ENCODE data around the gene SYAP1. TPM values are rescaled to one million over a fixed set of nuclear protein-coding genes. Genes with fewer than 3 reads are reported as not detected.

SYAP1 gene
- total and polyA plus RNA-seq, 9 of the 15 experiments (the other 6 are each of a cell fraction or from before 2014, with no cell fraction given) = 5.7 to 35.3 (median 27.6) TPM

- TF ChIP-seq NR2C1 (IDR thresholded peaks at IDR 0.05) (no peak), NR2C1 (tag; IDR thresholded peaks at IDR 0.05) (no peak), MEIS2 (IDR thresholded peaks at IDR 0.05; ENCODE audit: partially characterized antibody) (no peak), NUFIP1 (IDR thresholded peaks at IDR 0.05; ENCODE audit: partially characterized antibody) (no peak), TFAM (CRISPR knock-in tag; conservative IDR thresholded peaks at IDR 0.05) (no peak), POLR2H (tag; IDR thresholded peaks at IDR 0.05; ENCODE audit: low read depth) (peak; percentile 56), FOXK2 (conservative IDR thresholded peaks at IDR 0.05 in 1 of 2, IDR thresholded peaks at IDR 0.05 in 1 of 2; ENCODE audit: low read depth in 2 of 2) (no peak), NRF1 (conservative IDR thresholded peaks at IDR 0.05 in 1 of 2, IDR thresholded peaks at IDR 0.05 in 1 of 2) (peak; percentile 51 to 61), MTA2 (IDR thresholded peaks at IDR 0.05; ENCODE audit: low read depth) (no peak), HNRNPH1 (optimal IDR thresholded peaks at IDR 0.05; ENCODE audit: low read depth, low read length) (no peak), GTF2F1 (IDR thresholded peaks at IDR 0.05; ENCODE audit: low read depth, low read length) (no peak), ZNF785 (CRISPR knock-in tag; IDR thresholded peaks at IDR 0.05) (no peak), ZBTB11 (CRISPR knock-in tag; IDR thresholded peaks at IDR 0.05) (peak in 1 of 3 experiments; percentile 41; a peak in 1 of 6 replicates), BRF1 (IDR thresholded peaks at IDR 0.05; ENCODE audit: borderline replicate concordance, extremely low read depth, insufficient read length) (no peak), KAT8 (IDR thresholded peaks at IDR 0.05; ENCODE audit: low read depth) (no peak), MAX (CRISPR knock-in tag; IDR thresholded peaks at IDR 0.05) (no peak), ZNF165 (CRISPR knock-in tag; IDR thresholded peaks at IDR 0.05; ENCODE audit: borderline replicate concordance) (no peak), ZNF282 (CRISPR knock-in tag; IDR thresholded peaks at IDR 0.05) (no peak), ZBTB17 (CRISPR knock-in tag; IDR thresholded peaks at IDR 0.05) (no peak)
- TF ChIP-seq, protein P1, sequence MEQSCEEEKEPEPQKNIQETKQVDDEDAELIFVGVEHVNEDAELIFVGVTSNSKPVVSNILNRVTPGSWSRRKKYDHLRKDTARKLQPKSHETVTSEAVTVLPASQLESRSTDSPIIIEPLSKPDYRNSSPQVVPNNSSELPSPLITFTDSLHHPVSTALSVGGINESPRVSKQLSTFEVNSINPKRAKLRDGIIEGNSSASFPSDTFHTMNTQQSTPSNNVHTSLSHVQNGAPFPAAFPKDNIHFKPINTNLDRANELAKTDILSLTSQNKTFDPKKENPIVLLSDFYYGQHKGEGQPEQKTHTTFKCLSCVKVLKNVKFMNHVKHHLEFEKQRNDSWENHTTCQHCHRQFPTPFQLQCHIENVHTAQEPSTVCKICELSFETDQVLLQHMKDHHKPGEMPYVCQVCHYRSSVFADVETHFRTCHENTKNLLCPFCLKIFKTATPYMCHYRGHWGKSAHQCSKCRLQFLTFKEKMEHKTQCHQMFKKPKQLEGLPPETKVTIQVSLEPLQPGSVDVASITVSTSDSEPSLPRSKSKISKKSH (CRISPR knock-in tag; IDR thresholded peaks at IDR 0.05) = no peak
- TF ChIP-seq, protein P2, sequence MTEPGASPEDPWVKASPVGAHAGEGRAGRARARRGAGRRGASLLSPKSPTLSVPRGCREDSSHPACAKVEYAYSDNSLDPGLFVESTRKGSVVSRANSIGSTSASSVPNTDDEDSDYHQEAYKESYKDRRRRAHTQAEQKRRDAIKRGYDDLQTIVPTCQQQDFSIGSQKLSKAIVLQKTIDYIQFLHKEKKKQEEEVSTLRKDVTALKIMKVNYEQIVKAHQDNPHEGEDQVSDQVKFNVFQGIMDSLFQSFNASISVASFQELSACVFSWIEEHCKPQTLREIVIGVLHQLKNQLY (CRISPR knock-in tag; conservative IDR thresholded peaks at IDR 0.05) = no peak
- TF ChIP-seq, protein P3, sequence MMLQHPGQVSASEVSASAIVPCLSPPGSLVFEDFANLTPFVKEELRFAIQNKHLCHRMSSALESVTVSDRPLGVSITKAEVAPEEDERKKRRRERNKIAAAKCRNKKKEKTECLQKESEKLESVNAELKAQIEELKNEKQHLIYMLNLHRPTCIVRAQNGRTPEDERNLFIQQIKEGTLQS (IDR thresholded peaks at IDR 0.05) = no peak
- TF ChIP-seq, protein P3 (CRISPR knock-in tag; conservative IDR thresholded peaks at IDR 0.05) = no peak
Observed at GRCh38 chrX:16712548-16713155, 6.8 kb upstream of the SYAP1 start, which contains the start of gene CTPS2 (continued).

Measured in K562 (cell line).